ENCODE measurements around the gene NDUFB10.
"Not testable (repeated sequence)": the region's sequence is repeated elsewhere in the genome, so short reads cannot be mapped to it uniquely, and the experiment has no call there.

NDUFB10 gene

DNA sequence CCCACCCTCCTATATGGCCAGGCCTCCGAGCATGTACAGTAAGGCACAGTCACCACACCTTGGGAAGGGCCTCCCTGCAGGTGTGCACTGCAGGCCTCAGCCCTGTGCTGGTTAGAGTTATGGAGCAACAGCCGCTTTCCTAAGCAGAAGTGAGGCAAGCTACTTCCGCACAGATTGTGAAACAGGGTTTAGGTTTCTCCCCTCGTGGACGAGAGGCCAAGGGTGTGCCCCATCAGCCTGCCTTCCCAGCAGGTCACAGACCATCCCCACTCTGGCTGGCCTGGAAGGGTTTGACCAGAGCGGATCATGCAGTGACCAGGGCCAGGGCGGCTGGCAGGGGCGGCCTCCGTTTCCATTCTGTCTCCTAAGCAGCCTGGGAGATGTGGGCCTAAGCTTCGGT, 21.0 kb upstream of the NDUFB10 start:
- CTCF ChIA-PET, result no interaction called here
- TF ChIP-seq NFRKB (IDR thresholded peaks at IDR 0.05), result no peak
- no peak for TF ChIP-seq HDGF (IDR thresholded peaks at IDR 0.05; ENCODE audit: borderline replicate concordance)
- TF ChIP-seq FOXK2 (IDR thresholded peaks at IDR 0.05), result no peak
- no peak for TF ChIP-seq CTBP1 (IDR thresholded peaks at IDR 0.05; ENCODE audit: borderline replicate concordance)
- no peak for TF ChIP-seq TARDBP (IDR thresholded peaks at IDR 0.05)
- no peak for TF ChIP-seq FOXA1 (IDR thresholded peaks at IDR 0.05)
- no peak for TF ChIP-seq ARNT (IDR thresholded peaks at IDR 0.05)
- TF ChIP-seq ZNF384 (IDR thresholded peaks at IDR 0.05), result no peak
- no peak for TF ChIP-seq BHLHE40 (IDR thresholded peaks at IDR 0.05; ENCODE audit: borderline replicate concordance)
- no peak for TF ChIP-seq FOXM1 (IDR thresholded peaks at IDR 0.05; ENCODE audit: borderline replicate concordance)
- TF ChIP-seq SUZ12 (IDR thresholded peaks at IDR 0.05), result no peak
- TF ChIP-seq LEF1 (IDR thresholded peaks at IDR 0.05; ENCODE audit: borderline replicate concordance), result no peak
- TF ChIP-seq ELF4 (IDR thresholded peaks at IDR 0.05), result no peak
- TF ChIP-seq, protein P1, sequence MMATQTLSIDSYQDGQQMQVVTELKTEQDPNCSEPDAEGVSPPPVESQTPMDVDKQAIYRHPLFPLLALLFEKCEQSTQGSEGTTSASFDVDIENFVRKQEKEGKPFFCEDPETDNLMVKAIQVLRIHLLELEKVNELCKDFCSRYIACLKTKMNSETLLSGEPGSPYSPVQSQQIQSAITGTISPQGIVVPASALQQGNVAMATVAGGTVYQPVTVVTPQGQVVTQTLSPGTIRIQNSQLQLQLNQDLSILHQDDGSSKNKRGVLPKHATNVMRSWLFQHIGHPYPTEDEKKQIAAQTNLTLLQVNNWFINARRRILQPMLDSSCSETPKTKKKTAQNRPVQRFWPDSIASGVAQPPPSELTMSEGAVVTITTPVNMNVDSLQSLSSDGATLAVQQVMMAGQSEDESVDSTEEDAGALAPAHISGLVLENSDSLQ (IDR thresholded peaks at IDR 0.05), result no peak
- TF ChIP-seq SP1 (IDR thresholded peaks at IDR 0.05), result no peak
- POLR2A ChIA-PET, result no interaction called here
- DNase-seq (ENCODE audit: extremely low spot score), result no peak

DNA sequence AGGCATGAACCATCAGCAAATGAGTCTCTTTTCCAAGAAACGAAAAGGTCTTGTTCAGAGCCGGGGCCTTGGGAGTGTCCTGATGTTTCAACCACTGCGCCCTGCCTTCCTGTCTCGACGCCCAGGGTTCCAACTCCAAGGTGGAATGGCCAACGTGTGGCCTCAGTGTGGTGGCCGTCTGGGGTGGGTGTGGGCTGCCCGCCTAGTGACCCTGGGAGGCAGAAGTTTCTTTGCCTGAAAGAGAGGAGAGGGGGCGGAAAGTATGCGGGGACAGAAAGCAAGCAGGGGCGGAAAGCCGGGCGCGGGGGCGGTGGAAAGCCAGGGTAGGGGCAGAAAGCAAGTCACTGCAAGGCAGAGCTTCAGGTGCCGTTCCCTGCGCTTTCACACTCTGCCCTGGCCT, 20.4 kb upstream of the NDUFB10 start:
- DNase-seq (ENCODE audit: extremely low spot score), result no peak
- TF ChIP-seq CTBP1 (IDR thresholded peaks at IDR 0.05; ENCODE audit: borderline replicate concordance) (no peak), FOXA1 (IDR thresholded peaks at IDR 0.05) (no peak), ZNF384 (IDR thresholded peaks at IDR 0.05) (no peak), ARNT (IDR thresholded peaks at IDR 0.05) (no peak), TARDBP (IDR thresholded peaks at IDR 0.05) (no peak), SP1 (IDR thresholded peaks at IDR 0.05) (no peak), LEF1 (IDR thresholded peaks at IDR 0.05; ENCODE audit: borderline replicate concordance) (no peak), FOXK2 (IDR thresholded peaks at IDR 0.05) (no peak), HDGF (IDR thresholded peaks at IDR 0.05; ENCODE audit: borderline replicate concordance) (no peak), SUZ12 (IDR thresholded peaks at IDR 0.05) (no peak), FOXM1 (IDR thresholded peaks at IDR 0.05; ENCODE audit: borderline replicate concordance) (no peak), ELF4 (IDR thresholded peaks at IDR 0.05) (no peak), L3MBTL2 (conservative IDR thresholded peaks at IDR 0.05) (no peak), NFRKB (IDR thresholded peaks at IDR 0.05) (no peak), BHLHE40 (IDR thresholded peaks at IDR 0.05; ENCODE audit: borderline replicate concordance) (no peak)
- TF ChIP-seq, protein P1 (IDR thresholded peaks at IDR 0.05), result no peak
- POLR2A ChIA-PET, result no interaction called here
- CTCF ChIA-PET, result interaction anchor here (1.0 kb wide), 1 partner anchor 8 kb away, joined by 4 read pairs; no protein-coding TSS in a partner anchor

- POLR2A ChIA-PET, result interaction anchor here (0.6 to 5.2 kb wide), 4 partner anchors 21 to 216 kb away, joined by 3 to 95 read pairs (median 12); partner anchors contain the start of genes RNF151, RPS2 and TRAF7
- CTCF ChIA-PET, result interaction anchor here (0.7 to 2.3 kb wide), 4 partner anchors 9 to 73 kb away, joined by 3 to 36 read pairs (median 4); partner anchors contain the start of gene RPL3L
- not testable (repeated sequence) for DNase-seq (ENCODE audit: extremely low spot score)
Measured at GRCh38 chr16:1939833-1940232, 19.5 kb upstream of the NDUFB10 start.

GRCh38 chr16:1940273-1941161, 18.8 kb upstream of the NDUFB10 start:
- no peak for DNase-seq (ENCODE audit: extremely low spot score)
- ChIA-PET POLR2A (interaction anchor here (0.6 to 5.2 kb wide), 10 partner anchors 7 to 215 kb away, joined by 3 to 95 read pairs (median 5); partner anchors contain the start of genes NUBP2, RNF151, RPS2 and SPSB3), CTCF (interaction anchor here (0.6 to 2.3 kb wide), 20 partner anchors 8 to 127 kb away, joined by 3 to 36 read pairs (median 4); partner anchors contain the start of genes NOXO1, RPL3L and RPS2)
- no peak for TF ChIP-seq FOXA1 (IDR thresholded peaks at IDR 0.05)
- TF ChIP-seq L3MBTL2 (conservative IDR thresholded peaks at IDR 0.05), result no peak
- TF ChIP-seq SP1 (IDR thresholded peaks at IDR 0.05), result no peak
- no peak for TF ChIP-seq TARDBP (IDR thresholded peaks at IDR 0.05)
- TF ChIP-seq ELF4 (IDR thresholded peaks at IDR 0.05), result no peak
- no peak for TF ChIP-seq FOXK2 (IDR thresholded peaks at IDR 0.05)
- TF ChIP-seq ZNF384 (IDR thresholded peaks at IDR 0.05), result no peak
- TF ChIP-seq LEF1 (IDR thresholded peaks at IDR 0.05; ENCODE audit: borderline replicate concordance), result no peak
- no peak for TF ChIP-seq FOXM1 (IDR thresholded peaks at IDR 0.05; ENCODE audit: borderline replicate concordance)
- TF ChIP-seq, protein P1 (IDR thresholded peaks at IDR 0.05), result no peak
- TF ChIP-seq SUZ12 (IDR thresholded peaks at IDR 0.05), result no peak
- TF ChIP-seq NFRKB (IDR thresholded peaks at IDR 0.05), result no peak

GRCh38 chr16:1941162-1942046, 17.9 kb upstream of the NDUFB10 start:
- peak; percentile 79 for DNase-seq (ENCODE audit: extremely low spot score)
- TF ChIP-seq L3MBTL2 (conservative IDR thresholded peaks at IDR 0.05) (no peak), NFRKB (IDR thresholded peaks at IDR 0.05) (no peak), TARDBP (IDR thresholded peaks at IDR 0.05) (no peak), ZNF384 (IDR thresholded peaks at IDR 0.05) (no peak), BHLHE40 (IDR thresholded peaks at IDR 0.05; ENCODE audit: borderline replicate concordance) (no peak), FOXA1 (IDR thresholded peaks at IDR 0.05) (no peak), FOXK2 (IDR thresholded peaks at IDR 0.05) (no peak), ELF4 (IDR thresholded peaks at IDR 0.05) (no peak), HDGF (IDR thresholded peaks at IDR 0.05; ENCODE audit: borderline replicate concordance) (no peak), SP1 (IDR thresholded peaks at IDR 0.05) (no peak), FOXM1 (IDR thresholded peaks at IDR 0.05; ENCODE audit: borderline replicate concordance) (no peak), LEF1 (IDR thresholded peaks at IDR 0.05; ENCODE audit: borderline replicate concordance) (no peak), ARNT (IDR thresholded peaks at IDR 0.05) (no peak)
- TF ChIP-seq, protein P1 (IDR thresholded peaks at IDR 0.05), result no peak
- ChIA-PET CTCF (interaction anchor here (0.6 to 2.3 kb wide), 20 partner anchors 9 to 1144 kb away, joined by 3 to 36 read pairs (median 4); partner anchors contain the start of genes NDUFB10, NOXO1, RPL3L and RPS2), POLR2A (interaction anchor here (0.8 to 5.2 kb wide), 10 partner anchors 8 to 214 kb away, joined by 3 to 95 read pairs (median 5); partner anchors contain the start of genes NUBP2, RNF151, RPS2 and SPSB3)

All from HEK293T (cell line).